Ramos (cell line): ENCODE measurements around the gene USP12.
"Not testable (repeated sequence)": the region's sequence is repeated elsewhere in the genome, so short reads cannot be mapped to it uniquely, and the experiment has no call there.

ENCODE experiments used
- in situ Hi-C: fragments of 300-500 bp; cut with MboI; formaldehyde crosslinking; loops from one replicate; pipeline ENCODE4 v1.14.3; 2022; ENCODE audit warnings: low sequenced_read_pairs; ENCODE audit not compliant: unreplicated experiment

Gene USP12, protein sequence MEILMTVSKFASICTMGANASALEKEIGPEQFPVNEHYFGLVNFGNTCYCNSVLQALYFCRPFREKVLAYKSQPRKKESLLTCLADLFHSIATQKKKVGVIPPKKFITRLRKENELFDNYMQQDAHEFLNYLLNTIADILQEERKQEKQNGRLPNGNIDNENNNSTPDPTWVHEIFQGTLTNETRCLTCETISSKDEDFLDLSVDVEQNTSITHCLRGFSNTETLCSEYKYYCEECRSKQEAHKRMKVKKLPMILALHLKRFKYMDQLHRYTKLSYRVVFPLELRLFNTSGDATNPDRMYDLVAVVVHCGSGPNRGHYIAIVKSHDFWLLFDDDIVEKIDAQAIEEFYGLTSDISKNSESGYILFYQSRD

GRCh38 chr13:27171244-27171826 lies at the start of gene USP12:
TSS of gene USP12 (minus strand) at chr13:27171811. CDS start at chr13:27171639, 172 bp downstream.
- in situ Hi-C loops = no loop called here

- in situ Hi-C loops = no loop called here
Observed at GRCh38 chr13:27219611-27220010, 48.0 kb upstream of the USP12 start.

DNA sequence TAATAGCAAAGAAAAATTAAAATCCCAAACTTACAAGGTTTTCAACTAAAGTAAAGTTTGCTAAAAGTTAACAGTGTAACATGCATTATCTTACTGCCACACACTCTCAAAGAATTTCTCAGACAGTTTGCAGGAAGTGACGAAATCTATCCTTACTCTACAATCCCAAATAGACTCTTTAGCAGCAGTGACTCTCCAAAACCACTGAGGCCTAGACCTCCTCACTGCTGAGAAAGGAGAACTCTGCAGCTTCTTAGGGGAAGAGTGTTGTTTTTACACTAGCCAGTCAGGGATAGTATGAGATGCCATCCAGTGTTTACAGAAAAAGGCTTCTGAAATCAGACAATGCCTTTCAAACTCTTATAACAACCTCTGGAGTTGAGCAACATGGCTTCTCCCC lies 47.2 kb upstream of the USP12 start:
- in situ Hi-C loops = not testable (repeated sequence)

- in situ Hi-C loops = not testable (repeated sequence)
Observed at GRCh38 chr13:27217791-27218190, 46.2 kb upstream of the USP12 start.

DNA sequence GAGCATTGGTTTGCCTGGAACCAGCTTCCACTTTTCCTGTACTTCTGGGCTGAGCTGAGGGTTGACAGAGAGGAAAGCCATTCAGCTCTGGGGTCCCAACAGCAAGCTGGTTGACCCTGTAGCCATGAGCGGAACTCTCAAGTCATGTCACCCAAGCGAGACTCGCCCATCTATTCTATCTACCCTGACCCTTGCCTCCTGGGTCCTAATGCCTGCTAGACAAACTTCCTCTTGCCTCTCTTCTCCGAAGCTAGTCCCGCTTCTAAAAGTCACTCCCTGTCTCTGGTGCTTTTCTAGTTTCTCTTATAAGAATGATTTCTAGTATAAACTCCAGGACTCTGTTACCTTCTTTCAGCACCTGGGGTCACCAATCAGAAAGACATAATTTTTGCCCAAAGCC lies 41.8 kb upstream of the USP12 start:
- in situ Hi-C loops = not testable (repeated sequence)

GRCh38 chr13:27211771-27212364 lies 40.3 kb upstream of the USP12 start:
- in situ Hi-C loops = no loop called here

DNA sequence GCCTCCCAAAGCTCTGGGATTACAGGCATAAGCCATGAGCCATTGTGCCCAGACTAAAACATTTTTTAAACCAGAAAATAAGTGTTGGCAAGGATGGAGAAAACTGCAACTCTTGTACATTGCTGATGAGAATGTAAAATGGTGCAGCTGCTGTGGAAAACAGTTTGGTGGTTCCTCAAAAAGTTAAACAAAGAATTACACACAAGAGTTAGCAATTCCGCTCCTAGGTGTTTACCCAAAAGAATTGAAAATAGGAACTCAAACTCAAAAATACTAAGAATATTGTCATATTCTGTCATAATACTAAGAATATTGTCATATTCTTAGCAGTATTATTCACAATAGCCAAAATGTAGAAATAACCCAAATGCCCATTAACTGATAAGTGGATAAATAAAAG lies 39.7 kb upstream of the USP12 start:
- in situ Hi-C loops = no loop called here

- in situ Hi-C loops = no loop called here
Observed at GRCh38 chr13:27208514-27208913, 36.9 kb upstream of the USP12 start.

DNA sequence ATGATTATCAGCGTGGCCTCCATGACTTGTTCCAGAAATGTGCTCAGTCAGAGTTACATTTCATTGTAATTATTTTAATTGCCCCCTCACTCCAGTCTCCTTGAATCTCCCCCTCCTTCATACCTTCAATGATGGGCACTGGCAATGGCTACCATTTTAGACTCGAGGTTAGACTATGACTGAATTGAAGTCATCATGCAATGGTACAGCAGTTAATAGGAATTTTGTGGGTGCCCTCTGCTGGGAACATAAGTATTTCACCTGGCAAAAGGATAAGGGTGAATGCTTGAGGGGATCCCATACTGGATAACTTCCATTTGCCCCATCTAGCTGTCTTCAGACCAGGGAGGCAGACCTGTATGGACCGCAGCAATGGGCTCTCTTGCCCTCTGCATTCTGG lies 32.2 kb upstream of the USP12 start:
- in situ Hi-C loops = no loop called here

DNA sequence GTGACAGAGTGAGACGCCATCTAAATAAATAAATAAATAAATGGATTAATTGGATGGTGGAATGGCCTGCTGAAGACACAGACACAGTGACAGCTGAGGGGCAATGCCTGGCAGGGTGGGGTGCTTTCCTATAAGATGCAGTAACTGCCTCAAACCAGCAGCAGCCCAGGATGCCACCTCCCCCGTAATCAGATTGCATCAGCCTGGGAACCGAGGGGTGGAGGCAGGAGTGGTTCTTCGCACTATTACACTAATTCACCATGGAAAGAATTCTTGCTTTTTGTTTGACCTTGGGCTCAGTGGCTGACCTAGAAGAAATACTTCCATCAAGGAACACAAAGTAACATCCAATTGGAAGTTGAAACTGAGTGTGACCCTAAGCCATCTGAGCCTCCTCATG lies 31.6 kb upstream of the USP12 start:
- in situ Hi-C loops = no loop called here

- in situ Hi-C loops = no loop called here
Observed at GRCh38 chr13:27201661-27202060, 30.1 kb upstream of the USP12 start.

DNA sequence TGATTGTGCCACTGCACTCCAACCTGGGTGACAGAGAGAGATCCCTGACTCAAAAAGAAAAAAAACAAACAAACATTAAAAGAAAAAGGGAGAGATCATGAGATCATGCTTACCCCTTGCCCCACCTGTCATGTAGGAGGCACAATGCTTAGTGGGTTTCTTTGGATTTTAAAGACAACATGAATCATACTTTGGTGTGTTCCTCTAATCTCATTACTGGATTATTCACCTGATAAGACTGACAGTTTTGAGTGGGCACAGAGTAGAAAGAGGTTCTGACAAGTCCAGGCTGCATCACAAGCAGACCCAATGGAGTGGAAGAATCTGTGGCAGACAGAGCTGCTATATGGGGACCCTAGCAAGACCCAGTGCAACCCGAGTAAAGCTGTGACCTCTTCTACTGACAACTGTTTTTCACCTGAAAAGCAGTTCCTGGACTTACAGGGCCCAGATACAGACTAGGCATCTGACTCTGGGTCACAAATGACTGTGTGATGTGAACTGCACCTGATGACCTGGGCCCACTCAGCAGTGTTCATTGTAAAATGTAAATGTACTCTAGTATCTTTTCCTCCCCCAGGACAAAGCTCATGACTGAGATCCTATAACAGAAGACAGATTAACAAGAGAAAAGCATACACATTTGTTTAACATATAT lies 28.9 kb upstream of the USP12 start:
- in situ Hi-C loops = no loop called here

- in situ Hi-C loops = no loop called here
Observed at GRCh38 chr13:27199696-27200095, 28.1 kb upstream of the USP12 start.

DNA sequence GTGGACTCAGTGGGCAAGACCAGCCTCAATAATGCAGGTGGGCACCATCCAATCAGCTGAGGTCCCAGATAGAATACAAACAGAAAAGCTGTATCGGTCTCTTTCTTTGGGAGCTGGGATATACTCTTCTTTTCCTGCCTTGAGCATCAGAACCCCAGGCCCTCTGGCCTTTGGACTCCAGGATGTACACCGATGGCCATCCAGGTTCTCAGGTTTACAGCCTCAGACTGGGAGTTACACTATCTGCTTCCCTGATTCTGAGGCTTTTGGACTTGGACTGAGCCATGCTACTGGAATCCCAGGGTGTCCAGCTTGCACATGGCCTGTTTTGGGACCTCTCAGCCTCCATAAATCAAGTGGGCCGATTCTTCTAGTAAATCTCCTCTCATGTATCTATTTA lies 27.6 kb upstream of the USP12 start:
- in situ Hi-C loops = no loop called here

DNA sequence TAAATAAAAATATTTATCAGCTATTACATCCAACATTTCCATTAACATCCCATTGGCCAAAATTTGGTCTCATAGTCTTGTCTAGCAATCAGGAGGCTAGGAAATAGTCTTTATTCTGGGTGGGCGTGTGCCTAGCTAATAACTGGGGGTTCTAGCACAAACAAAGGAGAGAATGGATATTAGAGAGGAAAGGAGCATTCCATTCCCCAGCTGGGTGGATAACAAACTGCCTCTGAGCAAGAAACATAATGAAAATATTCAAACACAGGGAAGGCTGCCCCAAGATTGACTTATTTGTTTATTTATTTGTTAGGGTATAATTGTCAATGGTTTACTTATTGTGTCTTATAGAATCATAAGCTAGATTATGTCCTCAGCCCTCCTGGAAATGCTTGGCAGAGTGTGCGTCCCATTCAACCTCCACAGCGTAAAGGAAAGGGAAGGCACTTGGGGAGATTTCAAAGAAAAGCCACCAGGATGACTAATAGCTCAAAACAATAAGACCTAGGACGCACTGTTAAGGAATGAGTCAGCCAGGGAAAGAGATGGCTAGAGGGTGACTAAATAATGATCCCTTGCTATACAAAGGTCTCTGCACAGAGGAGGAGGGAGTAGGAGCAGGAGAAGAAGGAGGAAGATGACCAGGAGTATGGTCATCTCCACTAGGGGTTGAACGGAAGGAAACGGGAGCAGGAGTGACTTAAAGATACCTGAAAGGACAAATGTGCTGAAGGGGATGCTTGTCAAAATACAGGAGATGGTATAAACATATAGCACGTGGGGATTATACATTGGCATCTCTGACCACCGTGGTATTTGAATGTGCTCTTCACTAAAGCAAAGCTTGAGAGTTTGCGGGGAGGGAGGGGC lies 23.5 kb upstream of the USP12 start:
- in situ Hi-C loops = no loop called here

DNA sequence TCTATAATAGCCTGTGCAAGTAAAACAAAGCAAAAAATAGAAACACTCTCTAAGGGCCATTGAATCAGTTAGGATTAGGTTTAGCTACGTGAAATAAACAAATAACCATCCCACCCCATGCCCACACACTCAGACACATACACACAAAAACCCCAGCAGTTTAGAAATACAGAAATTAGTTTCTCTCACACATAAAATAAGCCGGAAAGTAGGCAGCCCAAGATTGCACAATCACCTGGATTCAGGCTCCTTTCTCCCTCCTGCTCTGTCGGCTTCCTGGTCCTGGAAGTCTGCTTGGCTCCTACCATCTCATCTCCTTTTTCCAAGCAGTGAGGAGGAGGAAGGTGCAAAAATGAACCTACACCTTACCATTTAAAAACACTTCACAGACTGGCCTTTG lies 22.6 kb upstream of the USP12 start:
- in situ Hi-C loops = no loop called here

DNA sequence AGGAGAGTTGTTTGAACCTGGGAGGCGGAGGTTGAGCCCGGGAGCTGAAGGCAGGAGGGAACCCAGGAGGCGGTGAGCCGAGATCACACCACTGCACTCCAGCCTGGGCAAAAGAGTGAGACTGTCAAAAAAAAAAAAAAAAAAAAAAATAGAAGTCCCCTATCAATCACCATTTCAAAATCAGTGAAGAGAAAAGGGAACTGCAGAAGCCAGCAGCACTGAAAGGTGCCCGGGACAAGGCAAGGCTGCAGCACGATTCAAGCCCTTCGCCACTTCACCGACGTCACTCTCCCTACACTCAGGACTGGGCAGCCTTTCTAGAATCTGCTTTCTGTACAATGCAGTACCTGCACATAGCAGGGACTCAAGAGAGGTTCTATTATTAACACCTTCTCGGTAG lies 21.9 kb upstream of the USP12 start:
- in situ Hi-C loops = no loop called here

- in situ Hi-C loops = no loop called here
Observed at GRCh38 chr13:27192973-27193372, 21.4 kb upstream of the USP12 start.

GRCh38 chr13:27192367-27192766 lies 20.8 kb upstream of the USP12 start:
- in situ Hi-C loops = not testable (repeated sequence)

- in situ Hi-C loops = no loop called here
Observed at GRCh38 chr13:27189192-27189591, 17.6 kb upstream of the USP12 start.
